Measurements from ENCODE around the gene MAT2A. TPM values are rescaled to one million over a fixed set of nuclear protein-coding genes. Genes with fewer than 3 reads are reported as not detected.
A peak's percentile ranks its signal among the peaks of the same experiment; 100 is the strongest.

The MAT2A gene
- total and polyA plus RNA-seq, 2 experiments from 2014 or later = 202 to 379 TPM

GRCh38 chr2:85588645-85589044 lies 49.7 kb downstream of the MAT2A start:
- no peak overlapping the region for H2AFZ ChIP-seq
- no peak overlapping the region for H3K27ac ChIP-seq
- DNase-seq (ENCODE audit: low spot score) = no peak
- no peaks in the 10 kb centered on the region for H3K79me2 ChIP-seq
- TF ChIP-seq EZH2phosphoT487 (IDR thresholded peaks at IDR 0.05; ENCODE audit: low read depth, severe bottlenecking, unreplicated experiment) (no peak), EZH2 (IDR thresholded peaks at IDR 0.05; ENCODE audit: borderline replicate concordance) (no peak), CTCF (IDR thresholded peaks at IDR 0.05; ENCODE audit: poor library complexity) (no peak)
- no peaks in the 10 kb centered on the region for H3K9me3 ChIP-seq (ENCODE audit: low read depth)
- no peaks in the 10 kb centered on the region for H3K27me3 ChIP-seq
- WGBS (ENCODE audit: low lambda C conversion rate, missing lambda C conversion rate) = 88% methylated on average over 4 of the region's 4 CpGs
- peaks cover 23% of the 10 kb centered on the region for H3K4me1 ChIP-seq (ENCODE audit: insufficient read depth)
- no peaks in the 10 kb centered on the region for H3K36me3 ChIP-seq (replicated peaks; ENCODE audit: insufficient read depth, low read depth)
- H3K4me2 ChIP-seq = no peak overlapping the region
- no peaks in the 10 kb centered on the region for H3K9me2 ChIP-seq (replicated peaks; ENCODE audit: insufficient read depth)
- no peaks in the 10 kb centered on the region for H4K20me1 ChIP-seq (ENCODE audit: insufficient read depth, poor library complexity, severe bottlenecking)
- H3K4me3 ChIP-seq = no peak overlapping the region

- no peak overlapping the region for H2AFZ ChIP-seq
- 91% methylated on average over 4 of the region's 4 CpGs for WGBS (ENCODE audit: low lambda C conversion rate, missing lambda C conversion rate)
- no peaks in the 10 kb centered on the region for H3K9me3 ChIP-seq (ENCODE audit: low read depth)
- H3K79me2 ChIP-seq = no peaks in the 10 kb centered on the region
- no peak overlapping the region for H3K4me3 ChIP-seq
- H4K20me1 ChIP-seq (ENCODE audit: insufficient read depth, poor library complexity, severe bottlenecking) = no peaks in the 10 kb centered on the region
- peak overlapping the region; percentile 79 for H3K27ac ChIP-seq
- H3K4me2 ChIP-seq = no peak overlapping the region
- H3K36me3 ChIP-seq (replicated peaks; ENCODE audit: insufficient read depth, low read depth) = no peaks in the 10 kb centered on the region
- no peaks in the 10 kb centered on the region for H3K9me2 ChIP-seq (replicated peaks; ENCODE audit: insufficient read depth)
- no peak for DNase-seq (ENCODE audit: low spot score)
- TF ChIP-seq EZH2phosphoT487 (IDR thresholded peaks at IDR 0.05; ENCODE audit: low read depth, severe bottlenecking, unreplicated experiment) = no peak
- no peak for TF ChIP-seq EZH2 (IDR thresholded peaks at IDR 0.05; ENCODE audit: borderline replicate concordance)
- TF ChIP-seq CTCF (IDR thresholded peaks at IDR 0.05; ENCODE audit: poor library complexity) = no peak
- H3K4me1 ChIP-seq (ENCODE audit: insufficient read depth) = peaks cover 19% of the 10 kb centered on the region
- H3K27me3 ChIP-seq = no peaks in the 10 kb centered on the region
These were observed 50.2 kb downstream of the MAT2A start for GRCh38 chr2:85589181-85589580.

- no peak for DNase-seq (ENCODE audit: low spot score)
- TF ChIP-seq EZH2phosphoT487 (IDR thresholded peaks at IDR 0.05; ENCODE audit: low read depth, severe bottlenecking, unreplicated experiment) = no peak
- no peak for TF ChIP-seq EZH2 (IDR thresholded peaks at IDR 0.05; ENCODE audit: borderline replicate concordance)
- TF ChIP-seq CTCF (IDR thresholded peaks at IDR 0.05; ENCODE audit: poor library complexity) = no peak
- peak overlapping the region; percentile 79 for H3K27ac ChIP-seq
- peak overlapping the region; percentile 16 for H3K4me2 ChIP-seq
- no peaks in the 10 kb centered on the region for H3K9me2 ChIP-seq (replicated peaks; ENCODE audit: insufficient read depth)
- H3K27me3 ChIP-seq = no peaks in the 10 kb centered on the region
- H3K9me3 ChIP-seq (ENCODE audit: low read depth) = no peaks in the 10 kb centered on the region
- H4K20me1 ChIP-seq (ENCODE audit: insufficient read depth, poor library complexity, severe bottlenecking) = no peaks in the 10 kb centered on the region
- no peaks in the 10 kb centered on the region for H3K79me2 ChIP-seq
- no peaks in the 10 kb centered on the region for H3K36me3 ChIP-seq (replicated peaks; ENCODE audit: insufficient read depth, low read depth)
- WGBS (ENCODE audit: low lambda C conversion rate, missing lambda C conversion rate) = 49% methylated on average over 7 of the region's 7 CpGs
- H3K4me3 ChIP-seq = no peak overlapping the region
- H3K4me1 ChIP-seq (ENCODE audit: insufficient read depth) = peaks cover 14% of the 10 kb centered on the region
- H2AFZ ChIP-seq = no peak overlapping the region
These were observed 51.2 kb downstream of the MAT2A start for GRCh38 chr2:85589982-85590791.
